GM12873 (cell line): ENCODE measurements around the gene DYDC1.

Experiments used
- TF ChIP-seq, protein P1 (sequence below): IDR thresholded peaks from 2 replicates; pipeline ENCODE4 v1.5.1; 2012; ENCODE audit warnings: low read depth, mild to moderate bottlenecking, moderate library complexity, low read length, control low read depth; ENCODE audit not compliant: insufficient read depth; ENCODE audit errors: missing control alignments

The DYDC1 gene

DNA sequence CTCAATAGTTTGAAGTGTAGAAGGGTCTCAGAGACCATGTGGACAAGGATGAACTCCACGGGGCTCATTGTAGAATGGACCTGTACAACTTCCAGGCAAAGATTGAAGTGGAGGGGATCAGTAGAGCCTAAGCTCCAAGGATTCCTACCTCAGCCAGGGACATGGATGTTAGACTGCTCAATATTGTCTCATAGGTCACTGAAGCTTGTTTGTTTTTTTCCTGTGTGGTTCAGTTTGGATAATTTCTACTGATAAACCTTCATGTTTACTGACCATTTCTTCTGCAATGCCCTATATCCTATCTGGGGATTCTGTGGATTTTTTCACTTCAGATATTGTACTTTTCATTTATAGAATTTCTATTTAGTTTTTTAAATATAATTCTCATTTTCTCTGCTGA lies 9.0 kb upstream of the DYDC1 start:
- TF ChIP-seq, protein P1, sequence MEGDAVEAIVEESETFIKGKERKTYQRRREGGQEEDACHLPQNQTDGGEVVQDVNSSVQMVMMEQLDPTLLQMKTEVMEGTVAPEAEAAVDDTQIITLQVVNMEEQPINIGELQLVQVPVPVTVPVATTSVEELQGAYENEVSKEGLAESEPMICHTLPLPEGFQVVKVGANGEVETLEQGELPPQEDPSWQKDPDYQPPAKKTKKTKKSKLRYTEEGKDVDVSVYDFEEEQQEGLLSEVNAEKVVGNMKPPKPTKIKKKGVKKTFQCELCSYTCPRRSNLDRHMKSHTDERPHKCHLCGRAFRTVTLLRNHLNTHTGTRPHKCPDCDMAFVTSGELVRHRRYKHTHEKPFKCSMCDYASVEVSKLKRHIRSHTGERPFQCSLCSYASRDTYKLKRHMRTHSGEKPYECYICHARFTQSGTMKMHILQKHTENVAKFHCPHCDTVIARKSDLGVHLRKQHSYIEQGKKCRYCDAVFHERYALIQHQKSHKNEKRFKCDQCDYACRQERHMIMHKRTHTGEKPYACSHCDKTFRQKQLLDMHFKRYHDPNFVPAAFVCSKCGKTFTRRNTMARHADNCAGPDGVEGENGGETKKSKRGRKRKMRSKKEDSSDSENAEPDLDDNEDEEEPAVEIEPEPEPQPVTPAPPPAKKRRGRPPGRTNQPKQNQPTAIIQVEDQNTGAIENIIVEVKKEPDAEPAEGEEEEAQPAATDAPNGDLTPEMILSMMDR: no peak

DNA sequence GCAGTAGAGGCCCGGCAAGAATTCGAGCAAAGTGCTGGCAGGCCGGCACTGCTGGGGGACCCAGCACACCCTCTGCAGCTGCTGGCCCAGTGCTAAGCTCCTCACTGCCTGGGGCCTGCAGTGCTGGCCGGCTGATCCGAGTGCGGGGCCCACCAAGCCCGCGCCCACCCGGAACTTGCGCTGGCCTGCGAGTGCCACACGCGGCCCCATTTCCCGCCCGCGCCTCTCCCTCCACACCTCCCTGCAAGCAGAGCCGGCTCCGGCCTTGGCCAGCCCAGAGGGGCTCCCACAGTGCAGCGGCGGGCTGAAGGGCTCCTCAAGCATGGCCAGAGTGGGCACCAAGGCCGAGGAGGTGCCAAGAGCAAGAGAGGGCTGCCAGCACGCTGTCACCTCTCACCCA lies 3.1 kb upstream of the DYDC1 start:
- TF ChIP-seq, protein P1: no peak

DNA sequence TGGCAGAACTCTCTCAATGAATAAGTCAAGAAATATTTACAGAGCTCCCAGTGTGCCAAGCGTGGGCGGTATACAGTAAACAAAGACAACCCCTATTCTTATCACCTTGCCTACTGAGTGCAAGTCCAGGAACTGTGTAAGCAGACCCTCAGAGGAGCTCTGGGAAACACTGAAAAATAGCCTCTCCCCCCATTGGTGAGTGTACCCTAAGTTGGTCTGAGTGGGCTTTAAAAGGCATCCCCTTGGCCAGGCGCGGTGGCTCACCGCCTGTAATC lies 1.2 kb upstream of the DYDC1 start:
- TF ChIP-seq, protein P1: no peak

GRCh38 chr10:80356989-80357850 lies 665 bp upstream of the DYDC1 start:
- TF ChIP-seq, protein P1: no peak

GRCh38 chr10:80351220-80351619 lies 5.3 kb downstream of the DYDC1 start:
- TF ChIP-seq, protein P1: no peak

DNA sequence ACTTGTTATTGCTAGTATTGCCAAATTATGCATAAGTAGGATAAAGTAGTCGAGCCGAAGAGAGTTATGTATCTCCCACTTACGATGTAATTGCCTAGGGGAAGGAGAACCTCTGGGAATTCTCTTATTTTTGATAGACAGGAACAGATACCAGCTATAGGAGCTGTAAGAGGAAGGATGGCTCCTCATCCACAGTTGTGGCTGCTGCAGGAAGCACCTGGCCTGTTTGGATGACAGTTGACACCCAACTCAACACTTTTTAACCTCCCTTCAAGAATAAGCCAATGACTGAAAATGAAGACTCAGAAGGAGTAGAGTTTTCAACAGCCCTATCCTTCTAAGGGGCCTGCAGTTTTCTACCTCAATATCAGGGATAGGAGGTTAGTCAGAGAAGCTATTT lies 6.3 kb downstream of the DYDC1 start:
- TF ChIP-seq, protein P1: no peak

DNA sequence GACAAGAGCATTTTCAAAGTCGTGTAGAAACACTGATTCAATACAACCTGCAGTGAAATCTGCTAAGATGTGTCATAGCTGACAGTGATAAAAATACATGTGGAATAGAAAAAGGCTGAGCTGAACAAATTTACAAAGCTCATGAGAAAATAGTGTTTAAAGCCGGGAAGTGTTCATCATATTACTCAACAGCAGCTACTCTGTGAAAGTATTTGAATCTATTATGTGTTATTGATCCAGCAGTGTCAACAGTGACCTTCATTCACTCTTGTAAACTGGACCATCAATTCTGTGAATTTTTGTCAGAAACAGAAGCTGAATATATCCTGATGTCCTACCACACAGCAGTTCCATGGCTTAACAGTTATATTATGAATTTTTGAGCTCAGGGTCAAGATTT lies 11.6 kb downstream of the DYDC1 start:
- TF ChIP-seq, protein P1: no peak
